Fibroblast of pulmonary artery (primary cell): ENCODE measurements around the gene GTPBP3.

Source experiments
- DNase-seq: peaks from one replicate; pipeline ENCODE4 v3.0.0-alpha.2; 2010; ENCODE audit warnings: low read depth
- H3K4me3 ChIP-seq: replicated peaks from 2 replicates; pipeline ENCODE4 v1.5.1; 2011; ENCODE audit warnings: low read depth, mild to moderate bottlenecking, control low read depth, low read length, moderate library complexity
- TF ChIP-seq, protein P1 (sequence below): IDR thresholded peaks from 2 replicates; pipeline ENCODE4 v1.5.1; 2011; ENCODE audit warnings: mild to moderate bottlenecking, control low read depth, low read length, inconsistent platforms; ENCODE audit errors: missing control alignments

Gene GTPBP3

DNA sequence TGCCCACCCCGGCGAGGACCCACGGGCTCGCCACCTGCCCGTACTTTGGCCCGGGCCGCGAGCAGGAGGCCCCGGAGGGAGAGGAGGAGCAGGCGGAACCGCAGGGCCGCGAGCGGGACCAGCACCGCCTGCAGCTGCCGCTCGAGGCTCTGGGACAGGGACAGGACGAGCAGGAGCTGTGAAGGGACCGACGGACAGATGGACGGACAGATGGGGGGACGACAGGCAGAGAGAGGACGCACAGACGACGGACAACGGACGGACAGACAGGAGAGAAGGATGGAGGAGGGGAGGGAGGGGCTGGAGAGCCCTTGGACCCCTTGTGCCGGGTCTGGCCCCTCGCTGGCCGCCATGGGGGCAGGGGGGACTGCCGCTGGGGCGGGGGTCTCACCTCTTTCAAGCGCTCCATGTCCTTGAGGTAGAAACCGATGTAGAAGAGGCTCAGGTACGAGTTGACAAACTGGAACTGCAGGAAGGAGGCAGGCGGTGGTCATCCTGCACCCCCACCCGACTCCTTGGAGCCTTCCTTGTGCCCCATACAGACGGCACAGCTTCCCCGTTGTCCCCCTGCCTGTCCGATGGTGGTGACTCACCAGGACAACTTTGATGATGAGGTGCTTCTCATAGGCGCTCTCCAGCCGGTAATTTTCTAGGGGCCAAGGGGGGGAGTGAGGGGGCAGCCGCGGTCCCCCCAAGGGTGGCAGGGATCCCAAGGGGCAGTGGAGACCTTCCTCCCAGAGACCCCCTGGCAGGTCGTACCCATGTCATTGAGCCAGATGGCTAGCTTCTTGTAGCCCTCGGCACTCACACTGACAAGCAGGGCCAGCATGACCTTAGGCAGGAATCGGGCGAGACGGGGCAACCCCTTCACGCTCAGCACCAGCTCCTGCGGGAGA is 7.7 kb upstream of the GTPBP3 start:
- no peak overlapping the region for H3K4me3 ChIP-seq
- DNase-seq = no peak
- TF ChIP-seq, protein P1, sequence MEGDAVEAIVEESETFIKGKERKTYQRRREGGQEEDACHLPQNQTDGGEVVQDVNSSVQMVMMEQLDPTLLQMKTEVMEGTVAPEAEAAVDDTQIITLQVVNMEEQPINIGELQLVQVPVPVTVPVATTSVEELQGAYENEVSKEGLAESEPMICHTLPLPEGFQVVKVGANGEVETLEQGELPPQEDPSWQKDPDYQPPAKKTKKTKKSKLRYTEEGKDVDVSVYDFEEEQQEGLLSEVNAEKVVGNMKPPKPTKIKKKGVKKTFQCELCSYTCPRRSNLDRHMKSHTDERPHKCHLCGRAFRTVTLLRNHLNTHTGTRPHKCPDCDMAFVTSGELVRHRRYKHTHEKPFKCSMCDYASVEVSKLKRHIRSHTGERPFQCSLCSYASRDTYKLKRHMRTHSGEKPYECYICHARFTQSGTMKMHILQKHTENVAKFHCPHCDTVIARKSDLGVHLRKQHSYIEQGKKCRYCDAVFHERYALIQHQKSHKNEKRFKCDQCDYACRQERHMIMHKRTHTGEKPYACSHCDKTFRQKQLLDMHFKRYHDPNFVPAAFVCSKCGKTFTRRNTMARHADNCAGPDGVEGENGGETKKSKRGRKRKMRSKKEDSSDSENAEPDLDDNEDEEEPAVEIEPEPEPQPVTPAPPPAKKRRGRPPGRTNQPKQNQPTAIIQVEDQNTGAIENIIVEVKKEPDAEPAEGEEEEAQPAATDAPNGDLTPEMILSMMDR = no peak

GRCh38 chr19:17330262-17331044 is 6.9 kb upstream of the GTPBP3 start:
- TF ChIP-seq, protein P1 = no peak
- no peak overlapping the region for H3K4me3 ChIP-seq
- no peak for DNase-seq

DNA sequence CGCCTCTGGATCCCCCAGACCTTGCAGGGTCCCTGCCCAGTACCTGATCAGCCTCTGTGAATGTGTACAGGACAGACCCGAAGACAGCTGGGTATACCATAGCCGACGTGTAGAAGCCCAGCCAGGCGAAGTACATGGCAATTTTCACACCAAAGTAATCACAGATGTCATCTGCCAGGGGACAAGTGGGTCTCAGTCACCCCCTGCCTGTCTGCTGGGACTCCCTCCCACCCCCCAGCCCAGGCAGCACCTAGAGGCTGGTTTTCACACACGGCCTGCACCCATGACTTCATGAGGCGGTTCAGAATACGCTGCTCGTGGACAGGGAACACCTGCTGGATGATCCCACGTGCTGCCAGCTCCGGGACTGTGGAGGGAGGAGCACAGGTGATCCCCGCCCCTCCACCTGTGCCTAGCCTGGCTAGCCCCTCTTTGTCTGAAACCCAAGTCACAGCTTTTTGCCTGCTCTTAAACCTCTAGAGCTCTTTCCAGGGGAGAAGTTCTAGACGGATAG is 6.3 kb upstream of the GTPBP3 start:
- no peak for DNase-seq
- H3K4me3 ChIP-seq = no peak overlapping the region
- TF ChIP-seq, protein P1 = no peak

DNA sequence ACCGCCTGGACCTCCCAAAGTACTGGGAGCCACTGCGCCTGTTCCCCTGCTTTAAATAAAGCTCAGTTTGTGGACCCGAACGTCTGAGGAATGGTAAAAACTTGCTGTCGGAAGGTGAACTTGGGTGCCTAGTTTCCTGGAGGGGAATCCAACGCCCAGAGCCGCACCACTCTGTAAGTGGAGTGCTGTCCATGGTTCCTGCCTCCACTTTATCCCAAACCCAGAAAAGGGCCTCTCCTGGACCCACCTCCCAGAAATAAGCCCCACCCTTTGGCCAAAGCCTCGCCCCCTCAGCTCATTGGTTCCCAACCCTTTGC is 5.0 kb upstream of the GTPBP3 start:
- TF ChIP-seq, protein P1 = no peak
- no peak for DNase-seq
- H3K4me3 ChIP-seq = no peak overlapping the region

GRCh38 chr19:17332677-17333581 is 4.4 kb upstream of the GTPBP3 start:
- TF ChIP-seq, protein P1 = no peak
- H3K4me3 ChIP-seq = no peak overlapping the region
- DNase-seq = peak; percentile 49

DNA sequence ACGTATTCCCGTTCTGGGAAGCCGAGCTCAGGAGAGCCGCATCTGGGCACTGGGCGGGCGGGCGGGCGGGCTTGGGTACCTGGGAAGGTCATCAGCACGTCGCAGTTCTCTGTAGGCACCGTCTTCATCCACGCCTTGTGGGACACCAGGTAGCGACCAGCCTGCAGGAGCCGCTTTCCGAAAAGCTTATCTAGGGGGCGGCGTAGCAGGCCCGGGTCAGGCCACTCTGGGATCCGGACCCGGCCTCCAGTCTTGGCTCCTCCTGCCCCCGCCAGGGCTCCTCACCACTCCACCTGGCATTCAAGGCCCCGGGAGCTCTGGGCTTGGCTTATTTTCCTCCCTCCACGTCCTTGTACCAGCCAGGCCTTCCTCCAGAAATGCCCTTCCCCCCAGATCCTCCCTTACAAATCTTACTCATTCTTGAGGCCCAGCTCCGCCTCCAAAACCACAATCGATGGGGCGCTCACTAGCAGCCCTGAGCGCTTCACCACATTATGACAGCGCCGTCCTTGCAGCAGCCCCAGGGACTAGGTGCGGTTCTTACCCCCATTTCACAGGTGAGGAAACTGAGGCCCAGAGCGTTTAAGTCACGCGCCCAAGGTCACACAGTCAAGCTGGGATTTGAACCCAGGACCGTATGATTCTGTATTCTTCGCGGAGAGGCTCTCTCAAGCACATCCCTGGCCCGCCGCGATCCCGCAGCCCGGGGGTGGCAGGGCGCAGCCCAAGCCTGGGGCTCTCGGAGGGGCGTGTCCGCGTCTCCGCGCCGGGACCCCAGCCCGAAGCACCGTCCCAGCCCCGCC is 3.5 kb upstream of the GTPBP3 start:
- TF ChIP-seq, protein P1 = no peak
- H3K4me3 ChIP-seq = peak overlapping the region; percentile 60
- peak; percentile 64 for DNase-seq
